ENCODE data around the gene CDKAL1.

CDKAL1 gene

DNA sequence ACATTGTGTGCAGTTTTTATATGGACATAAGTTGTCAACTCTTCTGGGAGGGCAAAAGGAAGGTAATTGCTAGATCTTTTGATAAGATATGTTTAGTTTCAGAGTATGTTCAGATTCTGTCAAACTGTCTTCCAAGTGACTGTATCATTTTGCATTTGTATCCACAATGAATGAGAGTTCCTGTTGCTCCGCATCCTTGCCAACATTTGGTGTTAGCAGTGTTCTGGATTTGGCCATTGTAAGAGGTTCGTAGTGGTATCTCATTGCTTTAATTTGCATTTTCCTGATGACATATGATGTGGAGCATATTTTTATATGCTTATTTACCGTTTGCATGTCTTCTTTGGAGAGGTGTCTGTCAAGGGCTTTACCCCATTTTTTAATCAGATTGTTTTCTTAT is 150.2 kb downstream of the CDKAL1 start:
- no peak for DNase-seq

DNA sequence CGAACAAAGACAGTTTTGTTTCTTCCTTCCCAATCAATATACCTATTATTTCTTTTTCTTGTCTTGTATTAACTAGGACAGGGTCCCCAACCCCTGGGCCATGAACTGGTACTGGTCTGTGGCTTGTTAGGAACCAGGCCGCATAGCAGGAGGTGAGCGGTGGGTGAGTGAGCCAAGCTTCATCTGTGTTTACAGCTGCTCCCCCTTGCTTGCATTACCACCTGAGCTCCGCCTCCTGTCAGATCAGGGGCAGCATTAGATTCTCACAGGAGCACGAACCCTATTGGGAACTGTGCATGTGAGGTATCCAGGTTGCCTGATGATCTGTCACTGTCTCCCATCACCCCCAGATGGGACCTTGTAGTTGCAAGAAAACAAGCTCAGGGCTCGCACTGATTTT is 151.9 kb downstream of the CDKAL1 start:
- DNase-seq = no peak

DNA sequence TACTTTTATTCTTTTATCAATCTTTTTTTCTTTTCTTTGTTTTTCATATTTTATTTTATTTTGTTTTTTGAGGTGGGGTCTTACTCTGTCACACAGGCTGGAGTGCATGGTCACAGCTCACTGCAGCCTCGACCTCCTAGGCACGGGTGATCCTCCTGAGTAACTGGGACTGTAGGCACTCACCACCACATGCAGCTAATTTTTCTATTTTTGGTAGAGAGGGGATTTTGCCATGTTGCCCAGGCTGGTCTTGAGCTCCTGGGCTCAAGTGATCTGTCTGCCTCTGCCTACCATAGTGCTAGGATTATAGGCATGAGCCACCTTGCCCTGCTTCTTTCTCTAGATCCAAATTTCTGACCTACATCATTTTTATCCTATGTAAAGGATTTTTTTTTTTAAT is 153.2 kb downstream of the CDKAL1 start:
- DNase-seq = no peak

DNA sequence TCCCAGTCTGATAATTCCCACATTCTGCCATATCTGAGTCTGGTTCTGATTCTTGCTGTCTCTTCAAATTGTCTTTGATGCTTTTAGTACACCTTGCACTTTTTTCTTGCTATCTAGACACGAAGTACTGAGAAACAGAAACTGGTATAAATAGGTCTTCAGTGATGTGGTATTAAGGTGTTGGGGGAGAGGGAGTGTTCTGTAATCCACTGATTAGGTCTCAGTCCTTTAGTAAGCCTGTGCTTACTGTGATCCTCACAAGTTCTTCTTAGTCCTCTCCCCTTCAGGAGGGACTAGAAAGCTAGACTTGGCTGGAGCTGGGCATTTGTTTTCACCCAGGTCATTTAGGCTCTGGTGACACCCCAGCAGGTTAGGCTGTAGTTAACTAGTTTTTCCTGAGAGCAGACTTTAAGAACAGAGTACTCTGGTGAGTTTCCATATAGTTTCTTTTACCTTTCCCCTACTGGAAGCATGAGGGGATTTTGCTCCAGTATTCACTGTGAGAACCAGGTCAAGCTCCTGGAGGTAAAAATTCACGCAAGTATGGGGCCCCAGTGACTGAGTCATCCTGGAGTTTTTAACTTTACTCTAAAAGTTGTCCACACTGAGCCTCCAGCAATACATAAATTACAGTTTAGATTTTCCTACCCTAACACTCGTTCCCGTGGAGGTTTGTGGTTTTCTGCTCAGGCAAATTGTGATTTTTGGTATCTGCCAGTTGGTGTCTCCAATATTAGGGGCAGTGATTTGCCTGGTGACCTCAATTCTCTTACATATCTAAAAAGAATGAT is 154.6 kb downstream of the CDKAL1 start:
- DNase-seq = no peak

DNA sequence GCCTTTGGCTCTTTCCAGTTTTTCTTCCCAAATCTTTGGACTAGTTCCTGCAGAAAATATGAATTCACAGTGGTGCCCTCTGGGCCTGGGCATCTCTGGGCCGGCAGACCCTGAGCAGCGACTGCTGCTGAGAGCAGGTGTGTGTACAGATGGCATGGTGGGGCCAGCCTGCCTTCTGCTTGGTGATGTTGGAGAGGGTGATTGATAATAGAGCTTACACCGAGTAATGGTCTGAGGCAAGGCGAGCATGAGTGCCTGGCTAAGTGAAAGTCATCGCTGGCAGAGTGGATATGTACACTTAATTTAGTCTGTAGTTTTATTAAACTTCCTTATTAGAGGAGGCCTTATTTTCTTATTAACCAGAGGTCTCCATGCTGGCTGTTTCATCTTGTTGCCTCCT is 156.9 kb downstream of the CDKAL1 start:
- DNase-seq = no peak

DNA sequence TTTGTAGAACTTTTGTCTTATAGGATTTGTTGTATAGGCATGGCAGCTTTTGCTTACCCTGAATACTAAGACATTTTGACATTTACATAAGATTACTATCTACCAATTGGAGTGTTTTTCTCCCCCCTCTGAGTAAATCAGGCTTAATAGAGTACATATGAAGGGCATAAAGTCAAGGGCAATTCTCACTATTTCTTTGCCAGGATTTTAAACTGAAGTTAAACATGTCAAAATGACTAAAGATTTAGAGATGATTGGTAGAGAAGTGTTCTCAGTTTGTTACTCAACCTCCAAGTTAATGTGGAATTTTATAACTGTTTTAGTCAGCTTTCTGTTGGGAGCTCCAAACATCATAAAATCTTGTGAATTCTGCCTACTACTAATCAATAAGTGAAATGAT is 157.8 kb downstream of the CDKAL1 start:
- DNase-seq = no peak

DNA sequence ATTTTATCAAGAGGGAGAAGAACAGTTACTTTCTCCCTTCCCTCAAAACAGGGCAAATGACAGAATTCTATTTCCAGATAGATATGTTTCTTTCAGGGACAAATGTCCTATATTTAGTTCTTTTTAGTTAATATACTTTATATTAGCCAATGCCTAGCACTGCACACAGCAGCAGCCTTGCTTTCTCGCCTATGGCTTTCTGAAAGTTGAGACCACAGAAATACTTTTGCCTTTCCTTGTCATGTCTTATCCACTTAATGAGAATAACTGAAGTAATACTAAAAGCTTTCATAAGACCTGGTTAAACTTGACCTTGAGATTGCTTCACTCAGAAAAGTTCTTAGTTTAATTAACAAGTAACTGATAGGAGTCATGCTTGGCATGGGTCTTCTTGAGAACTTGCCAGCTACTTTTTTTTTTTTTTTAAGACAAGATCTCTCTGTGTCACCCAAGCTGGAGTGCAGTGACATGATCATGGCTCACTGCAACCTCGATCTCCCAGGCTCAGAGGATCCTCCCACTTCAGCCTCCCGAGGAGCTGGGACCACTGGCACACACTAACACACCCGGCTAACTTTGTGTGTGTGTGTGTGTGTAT is 159.3 kb downstream of the CDKAL1 start:
- no peak for DNase-seq

DNA sequence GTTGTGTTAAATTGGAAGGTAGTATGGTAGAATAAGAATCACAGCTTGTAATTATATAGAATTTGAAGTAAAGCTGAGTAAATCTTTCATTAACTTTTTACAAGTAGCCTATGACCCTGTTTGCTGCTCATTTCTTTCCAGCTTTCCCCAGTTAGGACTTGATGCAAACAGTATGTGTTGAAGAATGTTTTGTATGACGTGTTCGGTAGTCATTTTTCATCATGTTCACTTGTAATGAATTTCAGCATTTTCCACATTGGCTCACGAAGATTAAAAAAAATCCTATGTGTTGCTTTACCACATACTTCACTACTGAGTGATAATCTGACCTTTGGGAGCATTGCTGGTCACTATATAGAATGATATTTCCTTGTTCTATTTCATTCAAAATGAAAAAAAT is 162.4 kb downstream of the CDKAL1 start:
- DNase-seq = no peak

DNA sequence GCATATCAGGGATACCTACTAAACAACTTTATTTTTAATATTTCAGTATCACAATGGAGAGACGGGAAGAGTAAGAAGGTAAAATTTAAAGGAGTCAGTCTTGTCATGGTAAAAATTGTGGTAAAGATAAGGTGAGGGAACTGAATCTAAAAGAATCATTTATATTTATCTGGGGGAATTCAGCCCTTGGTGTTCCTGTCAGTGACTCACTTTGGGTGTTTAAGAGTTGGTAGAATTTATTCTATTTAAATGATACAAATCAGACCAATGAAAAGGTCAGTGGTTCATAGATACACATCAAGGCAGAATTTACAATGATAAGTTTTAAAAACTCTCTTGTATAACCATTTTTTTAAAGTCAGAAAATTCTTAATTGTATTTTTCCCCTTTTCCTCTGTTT is 164.4 kb downstream of the CDKAL1 start:
- no peak for DNase-seq

DNA sequence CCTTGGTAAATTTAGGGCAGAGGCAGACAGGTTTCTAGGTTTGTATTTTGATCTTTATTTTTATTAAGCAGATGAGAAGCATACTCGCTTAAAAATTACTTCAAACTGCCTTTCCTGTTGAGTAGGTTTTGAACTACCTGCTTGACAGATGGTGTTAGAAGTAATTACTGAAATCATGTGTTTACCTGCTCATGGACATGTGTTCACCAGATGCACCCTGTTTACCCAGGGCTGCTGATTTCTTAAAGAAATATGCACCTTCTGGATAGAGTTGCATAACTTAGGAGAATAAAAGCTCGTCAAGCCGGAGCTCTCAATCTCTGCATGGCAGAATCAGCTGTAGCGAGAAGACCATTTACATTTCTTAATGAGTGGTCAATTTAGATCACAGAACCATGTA is 165.1 kb downstream of the CDKAL1 start:
- DNase-seq = no peak

DNA sequence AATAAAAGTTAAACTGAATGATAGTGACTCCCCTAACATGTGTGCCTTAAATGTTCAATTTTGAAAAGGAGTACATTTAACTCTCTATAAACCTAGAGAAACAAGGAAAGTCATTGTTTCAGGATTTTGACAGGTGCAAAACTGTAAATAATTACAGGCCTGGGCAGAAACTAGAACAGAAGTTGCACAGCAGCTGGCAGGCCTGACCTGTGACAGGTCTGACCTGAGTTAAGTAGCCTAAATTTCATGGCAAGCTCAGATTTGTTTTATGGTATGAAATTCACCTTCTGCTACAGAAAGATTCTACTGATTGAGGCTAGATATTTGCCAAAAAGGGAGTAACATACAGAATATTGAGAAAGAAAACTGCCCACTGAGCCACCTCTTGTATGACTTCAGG is 166.1 kb downstream of the CDKAL1 start:
- DNase-seq = no peak

DNA sequence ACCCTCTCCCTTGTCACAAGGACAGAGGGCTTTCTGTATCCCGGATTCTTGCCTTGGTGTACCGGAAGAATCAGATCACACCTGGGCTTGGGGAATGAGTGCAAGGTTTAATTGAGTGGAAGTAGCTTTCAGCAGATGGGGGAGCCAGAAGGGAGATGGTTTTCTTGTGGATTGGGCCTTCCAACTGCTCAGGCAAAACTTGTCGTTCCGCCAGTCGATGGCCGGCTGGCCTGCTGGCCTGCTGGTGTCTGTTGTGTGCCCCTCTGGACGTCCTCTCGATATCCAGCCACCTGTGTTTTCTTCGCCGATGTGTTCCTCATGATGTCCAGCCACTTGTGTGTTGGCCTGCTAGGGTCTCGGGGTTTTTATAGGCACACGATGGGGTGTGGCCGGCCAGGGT is 168.1 kb downstream of the CDKAL1 start:
- DNase-seq = no peak

DNA sequence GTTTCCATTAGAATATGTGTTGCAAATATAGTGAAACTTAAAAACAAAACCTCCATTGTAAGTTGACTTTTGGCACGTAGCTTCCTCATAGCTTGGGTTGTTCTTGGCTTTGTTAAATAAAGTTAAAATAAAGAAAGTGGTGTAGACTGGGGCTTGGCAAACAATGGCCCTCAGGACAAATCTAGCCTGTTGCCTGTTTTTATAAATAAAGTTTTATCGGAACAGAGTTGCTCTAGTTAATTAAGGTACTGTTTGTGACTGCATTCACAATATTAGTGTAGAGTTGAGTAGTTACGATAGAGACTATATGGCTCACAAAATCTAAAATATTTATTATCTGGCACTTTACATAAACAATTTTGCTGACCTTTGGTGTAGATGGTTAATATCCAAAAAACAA is 168.8 kb downstream of the CDKAL1 start:
- no peak for DNase-seq

DNA sequence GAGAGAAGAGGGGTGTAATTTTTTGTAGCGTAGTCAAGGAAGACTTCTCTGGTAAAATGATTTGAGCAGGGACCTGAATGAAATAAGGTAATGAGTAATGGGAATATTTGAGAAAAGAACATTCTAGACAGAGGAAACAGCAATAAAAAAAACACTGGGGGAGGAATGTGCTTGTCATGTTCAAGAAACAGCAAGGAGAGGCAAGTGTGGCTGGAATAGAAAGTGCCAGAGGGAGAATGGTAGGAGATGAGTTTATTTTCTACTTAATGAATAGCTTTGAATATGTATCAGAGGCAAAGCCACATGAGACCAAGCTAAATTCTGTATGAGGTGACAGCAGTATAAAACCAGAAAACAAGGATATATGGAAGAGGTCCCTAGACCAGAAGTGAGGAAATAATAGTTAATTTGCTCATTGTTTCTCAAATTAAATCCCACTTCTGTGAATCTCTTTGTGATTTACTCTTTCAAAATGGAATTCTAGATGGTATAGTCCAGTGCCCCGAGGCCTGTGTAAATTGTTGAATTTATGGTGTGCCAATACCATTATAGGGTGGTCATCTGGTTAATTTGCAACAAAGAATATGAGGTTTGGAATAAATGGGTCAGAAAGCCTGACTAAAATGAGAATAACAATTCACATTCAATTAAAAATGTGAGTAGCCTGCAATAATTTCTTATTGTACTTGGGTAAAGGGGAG is 170.2 kb downstream of the CDKAL1 start:
- DNase-seq = no peak

DNA sequence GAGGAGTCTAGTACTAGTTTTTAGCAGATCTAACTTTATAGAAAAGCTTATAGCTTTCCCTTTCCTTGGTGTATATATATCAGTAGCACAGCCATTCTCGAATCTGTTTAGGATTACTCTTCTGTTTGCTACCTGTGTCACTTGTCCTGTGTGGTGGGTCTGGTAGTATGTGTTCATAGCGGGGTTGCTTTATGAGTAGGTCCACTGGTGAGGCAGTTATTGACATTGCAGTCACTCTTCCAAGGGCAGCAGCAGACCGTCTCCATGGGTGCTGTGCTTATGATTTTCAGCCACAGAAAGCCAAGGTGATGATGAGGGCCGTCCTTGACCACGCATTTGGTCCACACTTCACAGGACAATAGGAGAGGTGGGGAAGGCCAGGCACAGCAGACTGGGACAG is 171.5 kb downstream of the CDKAL1 start:
- DNase-seq = no peak

DNA sequence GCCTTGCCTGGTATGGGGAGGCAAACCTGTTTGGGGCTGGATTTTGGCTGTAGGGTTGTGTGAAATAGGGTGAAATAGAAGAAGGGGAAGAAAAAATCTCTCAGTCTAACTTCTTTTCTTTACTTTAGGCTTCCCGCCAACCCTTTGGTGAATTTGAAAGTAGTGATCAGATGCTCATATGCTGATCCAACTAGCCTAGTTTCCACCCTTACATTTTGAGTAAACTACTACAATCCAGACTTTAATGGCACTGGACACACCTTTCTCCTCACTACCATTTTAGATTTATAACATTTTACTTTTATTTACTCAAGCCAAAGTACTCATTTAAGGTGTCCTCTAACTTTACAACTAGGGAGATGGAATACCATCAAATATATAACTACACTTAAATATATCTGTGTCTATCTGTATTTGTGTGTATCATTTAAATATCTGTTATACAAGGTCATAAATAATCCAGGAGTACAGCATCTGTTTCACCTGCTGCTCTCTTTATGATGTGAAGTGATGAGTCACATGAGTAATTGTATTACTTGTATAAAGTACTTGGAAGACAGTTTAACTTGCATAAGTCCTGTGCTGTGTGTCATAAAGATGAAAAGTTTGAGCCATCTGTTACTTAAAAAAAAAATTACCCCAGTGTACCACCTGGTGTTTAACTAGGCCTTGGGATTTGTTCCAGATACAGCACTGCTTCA is 172.1 kb downstream of the CDKAL1 start:
- DNase-seq = no peak

DNA sequence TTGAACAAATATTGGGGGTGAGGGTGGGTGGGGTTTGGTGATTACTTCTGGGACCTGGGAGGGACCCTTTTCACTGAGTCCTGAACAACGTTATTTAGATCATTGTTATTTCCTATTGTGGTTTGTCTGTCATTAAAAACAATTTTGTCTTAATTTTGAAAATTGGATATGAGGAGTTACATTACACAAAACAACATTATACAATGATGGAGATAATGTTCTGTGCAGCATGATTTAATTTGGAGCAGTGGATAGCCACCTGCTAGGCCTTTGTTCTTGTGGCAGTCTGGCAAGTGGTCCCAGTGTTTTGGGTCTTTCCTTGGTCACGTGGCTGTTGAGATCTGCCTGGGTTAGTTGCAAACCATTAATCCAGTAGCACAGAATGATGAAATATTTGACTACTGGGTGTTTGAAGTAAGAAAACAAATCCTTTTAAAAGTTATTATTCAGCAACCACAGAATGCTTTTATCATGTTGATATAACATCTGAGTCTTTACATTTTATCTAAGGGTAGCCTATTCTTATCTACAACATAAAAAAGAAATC is 172.8 kb downstream of the CDKAL1 start:
- DNase-seq = no peak

DNA sequence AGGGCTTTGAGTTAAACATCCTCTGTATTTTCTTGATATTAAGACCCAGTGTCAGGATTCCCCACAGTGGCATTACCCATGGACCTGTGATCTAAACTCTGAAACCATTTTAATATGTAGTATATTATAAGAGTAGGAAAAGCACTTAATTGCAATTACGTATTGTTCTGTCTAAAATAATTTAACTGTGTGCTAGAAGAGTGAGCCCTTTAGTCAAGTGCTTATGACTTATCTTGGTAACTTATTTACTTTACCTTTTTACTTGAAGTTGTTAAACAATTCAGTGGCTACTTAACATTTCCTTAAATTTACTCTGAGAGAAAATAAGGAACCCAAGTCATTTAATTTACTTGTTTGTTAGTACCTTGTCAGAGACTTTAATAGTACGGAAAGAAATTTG is 173.6 kb downstream of the CDKAL1 start:
- no peak for DNase-seq

DNA sequence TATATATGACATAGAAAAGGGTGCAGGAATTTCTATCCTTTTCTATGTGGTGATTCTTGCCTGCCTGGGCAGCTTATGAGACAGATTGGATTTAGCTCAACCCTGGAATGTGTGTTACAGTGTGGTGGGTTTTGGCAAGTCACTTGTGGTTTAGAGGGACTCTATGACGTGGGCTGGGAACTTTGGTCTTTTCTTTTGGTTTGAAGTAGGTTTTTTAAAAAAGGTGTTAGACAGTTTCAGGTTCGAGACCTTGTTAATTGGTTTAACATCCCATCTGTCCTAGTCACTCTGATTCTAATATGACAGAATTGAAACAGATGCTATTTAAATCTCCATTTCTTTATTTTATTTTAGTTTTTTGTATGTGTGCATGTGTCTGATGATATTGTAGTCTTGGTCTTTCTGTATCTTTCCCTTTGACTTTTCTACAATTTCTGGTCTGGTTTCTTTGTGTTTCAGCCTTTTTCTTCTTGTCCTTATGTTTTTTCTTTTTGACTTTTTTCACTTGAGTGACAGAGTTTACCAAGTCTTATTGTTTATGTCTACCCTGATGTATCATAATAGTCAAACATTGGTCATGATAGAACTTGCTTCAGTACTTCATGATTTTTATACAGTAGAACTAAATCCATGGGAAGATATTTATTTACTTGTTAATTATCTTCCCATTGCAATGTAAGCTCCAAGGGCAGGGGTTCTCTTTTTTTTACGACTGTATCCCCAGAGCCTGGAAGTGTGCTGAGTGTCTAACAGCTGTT is 174.3 kb downstream of the CDKAL1 start:
- no peak for DNase-seq

DNA sequence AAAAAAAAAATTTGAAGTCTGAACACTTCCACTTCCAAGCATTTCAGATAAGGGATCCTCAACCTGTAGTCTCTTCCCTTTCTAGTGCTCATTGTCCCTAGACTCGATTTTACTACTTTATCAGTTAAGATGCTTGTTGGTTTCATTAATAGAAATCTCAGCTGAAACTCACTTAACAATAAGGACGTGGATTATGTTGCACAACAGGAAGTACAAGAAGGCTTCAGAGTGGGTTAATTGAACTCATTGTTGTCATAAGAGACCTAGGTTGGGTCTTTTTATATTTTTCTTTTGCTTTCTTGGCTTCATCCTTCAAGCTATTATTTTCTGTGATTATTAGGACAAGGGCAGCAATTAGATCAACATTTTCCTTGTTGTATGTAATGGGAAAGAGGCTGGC is 175.2 kb downstream of the CDKAL1 start:
- DNase-seq = no peak

DNA sequence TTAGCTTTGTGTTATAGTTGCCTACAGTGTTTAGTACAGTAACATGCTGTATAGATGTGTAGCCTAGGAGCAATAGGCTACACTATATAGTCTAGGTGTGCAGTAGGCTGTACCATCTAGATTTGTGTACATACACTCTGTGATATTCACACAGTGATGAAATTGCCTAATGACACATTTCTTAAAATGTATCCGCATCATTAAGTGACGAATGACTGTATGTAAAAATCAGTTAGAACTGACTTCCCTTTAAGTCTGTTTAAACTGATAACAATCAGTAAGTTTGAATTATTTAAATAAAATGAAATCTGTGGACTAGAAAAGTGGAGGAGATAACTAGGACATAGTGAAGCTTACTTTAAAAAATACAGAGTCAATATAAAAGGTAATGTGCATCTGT is 176.1 kb downstream of the CDKAL1 start:
- no peak for DNase-seq

DNA sequence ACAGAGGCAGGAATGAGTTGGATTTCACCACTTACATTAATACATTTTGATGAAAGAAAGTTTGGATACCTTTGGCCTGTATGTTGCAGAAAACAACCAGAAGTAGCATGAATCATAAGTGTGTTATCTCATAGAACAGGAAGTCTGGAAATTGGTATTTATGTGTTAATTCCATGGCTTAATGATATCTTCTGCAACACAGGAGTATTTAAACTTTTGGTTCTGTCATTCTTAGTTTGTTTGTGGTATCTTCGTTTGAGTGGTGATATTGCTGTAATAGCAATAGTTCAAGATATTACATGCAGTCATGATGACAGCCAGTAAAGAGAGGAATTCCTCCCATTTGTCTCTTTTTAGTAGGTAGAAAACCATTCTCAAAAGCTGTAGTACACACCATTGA is 177.3 kb downstream of the CDKAL1 start:
- DNase-seq = no peak

DNA sequence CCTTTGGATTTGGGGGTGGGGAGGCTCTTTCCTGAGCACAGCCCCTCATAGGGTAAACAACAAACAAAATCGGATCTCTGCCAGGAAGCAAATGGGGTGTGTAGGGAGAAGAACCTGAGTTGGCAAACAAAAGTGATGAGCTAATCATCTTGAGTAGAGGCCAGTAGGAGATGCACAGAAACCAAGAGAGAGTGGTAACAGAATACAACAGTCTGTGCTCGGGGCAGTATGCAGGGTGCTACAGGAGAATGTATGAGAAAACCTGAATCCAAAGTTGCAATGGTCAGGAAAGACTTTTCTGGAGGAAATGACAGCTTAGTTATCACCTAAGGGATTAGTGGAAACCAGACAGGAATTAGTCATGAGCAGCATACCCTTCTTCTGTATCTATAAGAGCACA is 177.8 kb downstream of the CDKAL1 start:
- DNase-seq = no peak
